Upper lobe of left lung (tissue), 6 donors: ENCODE data around the gene CSKMT. TPM values are rescaled to one million over a fixed set of nuclear protein-coding genes. Genes with fewer than 3 reads are reported as not detected.
A peak's percentile ranks its signal among the peaks of the same experiment; 100 is the strongest.
"Not testable (repeated sequence)": the region's sequence is repeated elsewhere in the genome, so short reads cannot be mapped to it uniquely, and the experiment has no call there.

Source experiments
- ATAC-seq, 2 donors: fragments of 200-7000 bp; cut with Tn5 transposase; one replicate each; pipeline ENCODE4 v1.9.1; 2022; ENCODE audit warnings: mild to moderate bottlenecking in 2 of 2, moderate library complexity in 2 of 2; ENCODE audit not compliant: low FRiP score in 2 of 2
- DNase-seq, 2 donors: peaks; one replicate each; pipeline ENCODE4 v3.0.0-alpha.2; 2019 to 2020
- H3K27ac ChIP-seq, 4 donors: fragments of 200-600 bp; sonication (generic); one replicate each; pipeline ENCODE4 v1.5.1; 2016 to 2019
- H3K27me3 ChIP-seq, 4 donors: fragments of 200-600 bp; sonication (generic); one replicate each; pipeline ENCODE4 v1.5.1; 2017 to 2019
- H3K36me3 ChIP-seq, 4 donors: fragments of 200-600 bp; sonication (generic); one replicate each; pipeline ENCODE4 v1.5.1; 2016 to 2019
- H3K4me1 ChIP-seq, 4 donors: fragments of 200-600 bp; sonication (generic); one replicate each; pipeline ENCODE4 v1.5.1; 2018 to 2019
- H3K4me3 ChIP-seq, 4 donors: fragments of 200-600 bp; sonication (generic); one replicate each; pipeline ENCODE4 v1.5.1; 2017 to 2019; ENCODE audit warnings: mild to moderate bottlenecking in 2 of 4, moderate library complexity in 1 of 4
- H3K9me3 ChIP-seq, 4 donors: fragments of 200-600 bp; sonication (generic); one replicate each; pipeline ENCODE4 v1.5.1; 2018 to 2019
- EP300 ChIP-seq, 4 donors: sonication (generic); formaldehyde crosslinking; IDR thresholded peaks; one replicate each; pipeline ENCODE4 v1.5.1; 2017; ENCODE audit warnings: antibody characterized with exemption in 4 of 4, control low read depth in 2 of 4
- POLR2A ChIP-seq, 4 donors: fragments of 450-650 bp; IDR thresholded peaks; one replicate each; pipeline ENCODE4 v1.5.1; 2016 to 2017; ENCODE audit warnings: antibody characterized with exemption in 4 of 4, mild to moderate bottlenecking in 2 of 4
- POLR2AphosphoS5 ChIP-seq, 2 donors: sonication (generic); formaldehyde crosslinking; IDR thresholded peaks; one replicate each; pipeline ENCODE4 v1.5.1; 2017; ENCODE audit warnings: antibody characterized with exemption in 2 of 2
- WGBS, 2 donors: methylation state at CpG; one replicate each; pipeline ENCODE4 v1.1.5; 2017 to 2018; 5-methylcytosine and 5-hydroxymethylcytosine counted together
- total RNA-seq, 6 donors: library from RNA; depleted of rRNA in 4 of 6; stranded (reverse); fragments of >200 nt in 4 of 6; gene quantifications; one replicate each; pipeline versions ENCODE4 v1.1.0 to v1.2.1, GENCODE V29; 2016 to 2021
- TF ChIP-seq, protein P1 (sequence below), 6 experiments: fragments of 450-650 bp in 4 of 6; fragments of 200-600 bp in 2 of 6; sonication (generic) in 2 of 6; IDR thresholded peaks; one replicate each; pipeline ENCODE4 v1.5.1; 2016 to 2019; ENCODE audit warnings: antibody characterized with exemption in 6 of 6
- donor health status: DM: no; HTN: no; CAD: no; lungs with moderate emphysema.
- donor health status: DM: no; HTN: yes; CAD: no; lungs with severe emphysema.

The CSKMT gene
- total RNA-seq, 6 donors from 2014 or later, result 5.7 to 16.0 (median 10.0) TPM

DNA sequence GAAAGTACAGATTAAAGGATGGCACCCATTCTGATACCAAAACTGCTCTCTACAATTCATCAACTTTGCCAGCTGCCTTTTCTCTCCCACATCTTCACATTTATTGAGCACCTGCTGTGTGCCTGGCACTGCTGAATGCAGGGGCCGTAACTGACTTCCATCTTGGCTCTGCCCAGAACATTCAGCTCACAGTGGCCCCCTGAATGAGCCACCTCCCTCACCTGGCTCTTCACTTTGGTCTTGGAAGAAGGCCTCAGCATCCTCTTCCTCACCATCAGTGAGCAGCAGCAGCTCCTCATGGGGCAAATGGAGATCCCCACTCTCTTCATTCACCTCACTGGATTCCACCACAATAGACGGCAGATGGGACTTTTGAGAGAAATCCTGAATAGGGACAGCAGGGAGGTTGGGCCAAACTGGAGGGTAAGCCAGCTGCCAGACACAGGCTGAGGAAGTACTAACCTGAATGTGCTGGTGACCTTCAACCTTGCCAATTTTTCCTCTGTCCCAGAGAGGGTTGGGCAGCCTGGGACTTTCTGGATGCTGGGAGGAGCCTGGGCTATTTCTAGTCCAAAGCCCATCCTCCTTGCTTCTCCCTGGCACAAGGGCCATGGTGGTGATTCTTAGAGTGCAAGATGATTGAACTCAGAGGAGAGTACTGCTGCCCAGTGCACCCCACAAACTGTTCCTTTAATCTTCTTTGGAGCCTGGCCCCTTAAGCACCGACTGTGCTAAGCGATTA is 4.5 kb downstream of the CSKMT start:
- TF ChIP-seq, protein P1, sequence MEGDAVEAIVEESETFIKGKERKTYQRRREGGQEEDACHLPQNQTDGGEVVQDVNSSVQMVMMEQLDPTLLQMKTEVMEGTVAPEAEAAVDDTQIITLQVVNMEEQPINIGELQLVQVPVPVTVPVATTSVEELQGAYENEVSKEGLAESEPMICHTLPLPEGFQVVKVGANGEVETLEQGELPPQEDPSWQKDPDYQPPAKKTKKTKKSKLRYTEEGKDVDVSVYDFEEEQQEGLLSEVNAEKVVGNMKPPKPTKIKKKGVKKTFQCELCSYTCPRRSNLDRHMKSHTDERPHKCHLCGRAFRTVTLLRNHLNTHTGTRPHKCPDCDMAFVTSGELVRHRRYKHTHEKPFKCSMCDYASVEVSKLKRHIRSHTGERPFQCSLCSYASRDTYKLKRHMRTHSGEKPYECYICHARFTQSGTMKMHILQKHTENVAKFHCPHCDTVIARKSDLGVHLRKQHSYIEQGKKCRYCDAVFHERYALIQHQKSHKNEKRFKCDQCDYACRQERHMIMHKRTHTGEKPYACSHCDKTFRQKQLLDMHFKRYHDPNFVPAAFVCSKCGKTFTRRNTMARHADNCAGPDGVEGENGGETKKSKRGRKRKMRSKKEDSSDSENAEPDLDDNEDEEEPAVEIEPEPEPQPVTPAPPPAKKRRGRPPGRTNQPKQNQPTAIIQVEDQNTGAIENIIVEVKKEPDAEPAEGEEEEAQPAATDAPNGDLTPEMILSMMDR (IDR thresholded peaks at IDR 0.05), result no peak
- TF ChIP-seq POLR2A (IDR thresholded peaks at IDR 0.05) (no peak), POLR2AphosphoS5 (IDR thresholded peaks at IDR 0.05) (no peak), EP300 (IDR thresholded peaks at IDR 0.05) (no peak)
- Histone ChIP-seq H3K4me3 (no peak overlapping the region), H3K36me3 (peaks cover 3 to 18% (median 6%) of the 10 kb centered on the region in 4 donors), H3K4me1 (peaks cover 35 to 55% (median 42%) of the 10 kb centered on the region in 4 donors), H3K27me3 (no peaks in the 10 kb centered on the region), H3K27ac (peak overlapping the region in 1 of 4 donors; percentile 7), H3K9me3 (no peaks in the 10 kb centered on the region)
- WGBS, 2 donors, result 78 to 89% methylated on average over 3 to 4 of the region's 4 CpGs
- ATAC-seq (no peak), DNase-seq (no peak)

DNA sequence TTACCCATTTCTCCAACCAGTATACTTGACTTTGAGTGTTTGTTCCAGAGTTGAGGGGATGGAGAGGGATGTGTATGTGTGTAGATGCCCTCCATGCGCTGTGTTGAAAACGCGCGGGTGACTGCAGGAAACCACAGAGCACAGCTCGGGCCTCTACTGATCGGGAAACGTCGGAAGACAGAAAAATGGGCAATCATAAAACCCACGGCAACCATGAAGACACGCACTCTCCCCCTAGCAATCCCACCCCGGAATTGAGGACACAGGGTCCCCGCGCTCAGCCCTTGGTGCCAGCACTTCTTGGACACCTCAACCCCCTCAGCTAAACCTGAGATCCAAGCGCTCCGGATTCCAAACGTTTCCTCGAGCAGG is 6.1 kb downstream of the CSKMT start:
- Histone ChIP-seq H3K36me3 (peaks cover 8 to 31% (median 10%) of the 10 kb centered on the region in 4 donors), H3K4me3 (peak overlapping the region; percentile 37 to 89 (median 77)), H3K9me3 (no peaks in the 10 kb centered on the region), H3K27ac (peak overlapping the region; percentile 84 to 92 (median 90)), H3K4me1 (peaks cover 32 to 48% (median 38%) of the 10 kb centered on the region in 4 donors), H3K27me3 (no peaks in the 10 kb centered on the region)
- WGBS, 2 donors, result 0 to 1% methylated on average over 13 to 15 of the region's 17 CpGs
- no peak for DNase-seq
- TF ChIP-seq, protein P1 (IDR thresholded peaks at IDR 0.05), result no peak
- TF ChIP-seq EP300 (IDR thresholded peaks at IDR 0.05) (no peak), POLR2AphosphoS5 (IDR thresholded peaks at IDR 0.05) (no peak), POLR2A (IDR thresholded peaks at IDR 0.05) (no peak)
- ATAC-seq, result peak; percentile 59 to 67

DNA sequence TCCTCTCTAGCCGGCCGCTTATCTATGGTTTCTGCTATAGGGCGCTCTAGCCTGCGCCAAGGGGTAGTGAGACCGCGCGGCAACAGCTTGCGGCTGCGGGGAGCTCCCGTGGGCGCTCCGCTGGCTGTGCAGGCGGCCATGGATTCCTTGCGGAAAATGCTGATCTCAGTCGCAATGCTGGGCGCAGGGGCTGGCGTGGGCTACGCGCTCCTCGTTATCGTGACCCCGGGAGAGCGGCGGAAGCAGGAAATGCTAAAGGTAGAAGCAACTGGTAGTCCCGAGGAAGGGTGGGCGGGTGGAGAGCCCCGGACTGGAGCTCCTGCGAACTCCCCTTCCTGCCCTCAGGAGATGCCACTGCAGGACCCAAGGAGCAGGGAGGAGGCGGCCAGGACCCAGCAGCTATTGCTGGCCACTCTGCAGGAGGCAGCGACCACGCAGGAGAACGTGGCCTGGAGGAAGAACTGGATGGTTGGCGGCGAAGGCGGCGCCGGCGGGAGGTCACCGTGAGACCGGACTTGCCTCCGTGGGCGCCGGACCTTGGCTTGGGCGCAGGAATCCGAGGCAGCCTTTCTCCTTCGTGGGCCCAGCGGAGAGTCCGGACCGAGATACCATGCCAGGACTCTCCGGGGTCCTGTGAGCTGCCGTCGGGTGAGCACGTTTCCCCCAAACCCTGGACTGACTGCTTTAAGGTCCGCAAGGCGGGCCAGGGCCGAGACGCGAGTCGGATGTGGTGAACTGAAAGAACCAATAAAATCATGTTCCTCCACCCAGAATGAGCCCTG is 6.7 kb downstream of the CSKMT start, which contains the start of the genes LBHD1 and UQCC3:
Gene LBHD1 (minus strand): TSS at position 660 of the 782 bp plus-strand sequence. CDS start 2,236 bp downstream, outside the sequence.
Gene UQCC3 (plus strand): TSS at position 66 of the 782 bp plus-strand sequence. CDS start 73 bp downstream, at position 139.
- Histone ChIP-seq H3K9me3 (no peaks in the 10 kb centered on the region), H3K4me1 (peaks cover 26 to 46% (median 33%) of the 10 kb centered on the region in 4 donors), H3K27ac (peak within 1 kb of the TSS; percentile 84 to 92 (median 90)), H3K27me3 (no peaks in the 10 kb centered on the region), H3K4me3 (peak within 1 kb of the TSS; percentile 37 to 89 (median 77)), H3K36me3 (peaks cover 3 to 36% (median 11%) of the 10 kb centered on the region in 4 donors)
- 0% methylated on average over 13 to 54 of the region's 59 CpGs for WGBS, 2 donors
- ATAC-seq, result peak; percentile 92 to 93
- peak; percentile 82 to 91 for DNase-seq
- TF ChIP-seq POLR2A (IDR thresholded peaks at IDR 0.05), result peak in 3 of 4 donors; percentile 55 to 78 (median 60)
- TF ChIP-seq, protein P1 (IDR thresholded peaks at IDR 0.05), result peak in 2 of 6 experiments; percentile 17
- TF ChIP-seq EP300 (IDR thresholded peaks at IDR 0.05), result no peak
- peak; percentile 30 to 58 for TF ChIP-seq POLR2AphosphoS5 (IDR thresholded peaks at IDR 0.05)

DNA sequence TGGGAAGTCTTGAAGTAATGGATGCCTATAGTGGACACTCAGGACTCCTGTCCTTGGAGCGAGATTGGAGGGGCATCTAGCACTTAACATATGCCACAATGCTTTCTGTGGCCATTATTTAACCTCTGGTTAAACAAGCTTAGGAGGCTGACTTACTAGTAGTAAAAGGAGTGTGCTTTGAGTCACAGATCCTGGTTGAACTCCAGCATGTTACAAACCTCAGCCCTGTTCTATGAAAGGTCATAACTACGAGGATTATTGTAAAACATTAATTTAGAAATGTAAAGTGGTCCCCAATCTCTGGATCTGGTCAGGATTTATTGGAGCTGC is 8.0 kb downstream of the CSKMT start:
- H3K9me3 ChIP-seq, result no peaks in the 10 kb centered on the region
- DNase-seq (no peak), ATAC-seq (no peak)
- H3K27me3 ChIP-seq, result no peaks in the 10 kb centered on the region
- H3K36me3 ChIP-seq, result peaks cover 2 to 44% (median 15%) of the 10 kb centered on the region in 4 donors
- H3K27ac ChIP-seq, result peak overlapping the region in 1 of 4 donors; percentile 84
- TF ChIP-seq, protein P1 (IDR thresholded peaks at IDR 0.05), result no peak
- TF ChIP-seq EP300 (IDR thresholded peaks at IDR 0.05) (no peak), POLR2A (IDR thresholded peaks at IDR 0.05) (no peak), POLR2AphosphoS5 (IDR thresholded peaks at IDR 0.05) (no peak)
- peaks cover 24 to 50% (median 30%) of the 10 kb centered on the region in 4 donors for H3K4me1 ChIP-seq
- H3K4me3 ChIP-seq, result no peak overlapping the region
- WGBS, 2 donors, result 89 to 91% methylated on average over 2 of the region's 2 CpGs

DNA sequence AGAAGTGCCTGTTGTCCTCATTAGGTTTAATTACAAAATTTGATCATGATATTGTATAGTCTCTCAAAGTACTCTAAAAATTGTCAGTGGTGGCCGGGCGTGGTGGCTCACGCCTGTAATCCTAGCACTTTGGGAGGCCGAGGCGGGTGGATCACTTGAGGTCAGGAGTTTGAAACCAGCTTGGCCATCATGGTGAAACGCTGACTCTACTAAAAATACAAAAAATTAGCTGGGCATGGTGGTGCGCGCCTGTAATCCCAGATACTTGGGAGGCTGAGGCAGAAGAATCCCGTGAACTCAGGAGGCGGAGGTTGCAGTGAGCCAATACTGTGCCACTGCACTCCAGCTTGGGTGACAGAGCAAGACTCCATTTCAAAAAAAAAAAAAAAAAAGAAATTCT is 10.3 kb downstream of the CSKMT start:
- WGBS, 2 donors, result 95 to 96% methylated on average over 10 of the region's 10 CpGs
- ATAC-seq, H3K9me3 ChIP-seq, DNase-seq, H3K27ac ChIP-seq, H3K4me3 ChIP-seq, H3K27me3 ChIP-seq: not testable (repeated sequence)
- Histone ChIP-seq H3K4me1 (peaks cover 31 to 58% (median 38%) of the 10 kb centered on the region in 4 donors), H3K36me3 (peaks cover 2 to 44% (median 15%) of the 10 kb centered on the region in 4 donors)
